SK-N-MC (cell line): ENCODE measurements around the gene B4GALNT4.

Experiments
- EZH2 ChIP-seq: fragments of 200-600 bp; sonication (generic); IDR thresholded peaks from one replicate; pipeline ENCODE4 v1.6.1; 2017; ENCODE audit warnings: antibody characterized with exemption
- FOXP2 ChIP-seq: optimal IDR thresholded peaks from 2 replicates; pipeline ENCODE3; 2011; ENCODE audit warnings: mild to moderate bottlenecking, moderate library complexity; ENCODE audit not compliant: insufficient read depth; ENCODE audit errors: extremely low read length, control extremely low read depth
- POLR2AphosphoS5 ChIP-seq: IDR thresholded peaks from 2 replicates; pipeline ENCODE4 v1.6.1; 2012; ENCODE audit warnings: mild to moderate bottlenecking, low read depth, low read length, borderline replicate concordance

- no peak for TF ChIP-seq POLR2AphosphoS5
- no peak for TF ChIP-seq EZH2
- no peak for TF ChIP-seq FOXP2
Observed at GRCh38 chr11:422249-422656, 53.0 kb downstream of the B4GALNT4 start.
